GM19351 (cell line): Measurements from ENCODE around the gene SCP2.
"Not testable (repeated sequence)": the region's sequence is repeated elsewhere in the genome, so short reads cannot be mapped to it uniquely, and the experiment has no call there.

ENCODE experiments used
- ATAC-seq: cut with Tn5 transposase; IDR thresholded peaks from one replicate; pipeline ENCODE4 v1.9.1; 2021; ENCODE audit warnings: mild to moderate bottlenecking, moderate library complexity; ENCODE audit not compliant: unreplicated experiment

Gene SCP2

DNA sequence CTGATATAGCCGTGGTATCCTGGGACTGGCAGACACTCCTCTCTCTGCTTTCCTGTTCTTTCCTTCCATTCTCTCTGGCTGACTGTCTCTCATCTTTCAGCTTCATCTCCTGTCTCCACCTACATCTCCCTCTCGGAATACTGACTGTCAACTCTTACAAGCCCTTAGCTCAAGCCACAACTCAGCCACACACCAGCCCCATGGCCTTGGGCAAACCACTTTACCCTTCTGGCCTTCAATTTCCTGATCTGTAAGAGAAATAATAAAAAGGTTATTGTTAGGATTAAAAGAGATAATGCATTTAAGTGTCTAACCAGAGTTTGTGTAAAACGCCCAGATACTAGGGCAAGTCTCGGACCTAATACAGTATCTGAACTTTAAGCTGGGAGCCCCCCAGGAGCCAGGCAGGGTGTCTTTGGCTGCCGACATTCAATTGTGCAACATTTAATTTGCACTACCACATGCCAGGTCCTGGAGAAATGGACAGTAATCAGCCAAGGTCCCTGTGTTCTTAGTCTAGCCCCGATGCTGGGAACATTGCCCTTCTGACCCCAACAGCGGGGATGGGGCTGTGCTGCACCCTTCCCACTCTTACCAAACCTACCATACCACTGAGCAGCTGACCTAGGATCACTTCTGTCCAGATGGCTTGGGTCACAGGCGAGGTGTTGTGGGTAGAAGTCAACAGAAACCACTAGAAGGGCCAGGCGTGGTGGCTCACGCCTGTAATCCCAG lies 10.7 kb upstream of the SCP2 start:
- no peak for ATAC-seq

DNA sequence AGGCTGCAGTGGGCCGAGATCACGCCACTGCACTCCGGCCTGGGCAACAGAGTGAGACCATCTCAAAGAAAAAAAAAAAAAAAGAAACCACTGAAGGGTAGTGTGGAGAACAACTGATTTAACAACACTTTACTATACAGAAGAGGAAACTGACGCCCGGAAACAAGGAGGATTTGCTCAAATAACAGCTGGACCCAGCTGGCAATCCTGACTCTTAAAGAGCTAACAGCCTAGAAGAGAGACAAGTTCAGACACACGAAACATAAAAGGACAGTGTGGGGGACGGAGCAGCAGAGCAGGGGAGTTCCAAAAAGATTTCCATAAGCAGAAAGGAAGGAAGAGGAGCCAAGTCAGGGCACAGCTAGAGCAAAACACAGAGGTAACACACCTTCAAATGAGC lies 9.9 kb upstream of the SCP2 start:
- ATAC-seq: no peak

- no peak for ATAC-seq
These were observed 9.5 kb upstream of the SCP2 start for GRCh38 chr1:52917581-52917980.

- no peak for ATAC-seq
These were observed 8.9 kb upstream of the SCP2 start for GRCh38 chr1:52918201-52918600.

- no peak for ATAC-seq
These were observed 7.9 kb upstream of the SCP2 start for GRCh38 chr1:52919051-52919722.

DNA sequence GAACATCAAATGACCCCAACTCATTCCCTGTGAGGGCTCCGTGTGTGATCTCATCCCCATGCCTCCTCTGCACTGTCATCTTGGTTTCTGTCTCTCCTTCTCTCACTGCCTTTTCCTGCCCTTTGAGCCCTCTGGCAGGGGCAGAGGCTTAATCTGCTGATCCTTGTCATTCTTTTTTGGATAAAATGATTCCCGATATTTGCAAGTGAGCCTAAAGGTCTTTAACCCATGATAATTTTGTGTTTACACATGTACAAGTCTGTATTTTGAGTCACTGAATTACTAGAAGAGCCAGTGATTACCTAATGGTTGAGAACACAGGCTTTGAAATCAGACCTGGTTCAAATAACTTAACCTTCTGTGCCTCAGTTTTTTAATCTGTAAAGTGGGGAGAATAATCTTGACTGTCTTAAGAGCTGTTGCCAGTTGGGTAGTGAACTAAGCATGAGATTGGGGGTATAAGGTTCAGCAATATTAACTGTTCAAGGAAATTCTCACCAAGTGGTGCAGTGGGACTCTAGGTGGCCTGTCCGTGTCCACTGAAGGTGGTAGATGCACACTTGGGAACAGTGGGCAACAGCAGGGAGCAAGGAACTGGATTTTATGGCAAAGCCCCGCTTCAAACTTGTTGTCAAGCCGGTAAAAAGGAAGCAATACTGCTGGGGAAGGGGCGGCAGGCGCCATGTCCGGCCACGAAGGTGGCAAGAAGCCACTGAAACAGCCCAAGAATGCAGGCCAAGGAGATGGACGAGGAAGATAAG lies 7.2 kb upstream of the SCP2 start:
- ATAC-seq: no peak

GRCh38 chr1:52920791-52921291 lies 6.2 kb upstream of the SCP2 start:
- no peak for ATAC-seq

GRCh38 chr1:52925571-52926005 lies 1.5 kb upstream of the SCP2 start:
- ATAC-seq: no peak

- no peak for ATAC-seq
These were observed 238 bp upstream of the SCP2 start for GRCh38 chr1:52926864-52927211.

- no peak for ATAC-seq
These were observed 934 bp downstream of the SCP2 start for GRCh38 chr1:52928015-52928404.

DNA sequence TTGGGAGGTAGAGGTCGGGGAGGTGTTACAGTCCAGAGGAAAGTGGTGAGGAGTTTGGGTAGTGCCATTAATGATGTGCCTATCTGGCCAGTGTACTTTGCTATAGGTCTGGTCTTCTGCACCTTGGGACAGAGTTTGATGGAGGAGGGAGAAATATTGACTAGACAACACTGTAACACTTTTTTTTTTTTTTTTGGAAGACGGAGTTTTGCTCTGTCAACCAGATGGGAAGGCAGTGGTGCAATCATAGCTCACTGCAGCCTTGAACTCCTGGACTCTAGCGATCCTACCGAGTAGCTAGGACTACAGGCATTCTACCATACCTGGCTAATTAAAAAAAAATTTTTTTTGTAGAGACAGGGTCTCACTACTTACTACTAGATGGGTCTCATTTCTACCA lies 1.9 kb downstream of the SCP2 start:
- ATAC-seq: no peak

DNA sequence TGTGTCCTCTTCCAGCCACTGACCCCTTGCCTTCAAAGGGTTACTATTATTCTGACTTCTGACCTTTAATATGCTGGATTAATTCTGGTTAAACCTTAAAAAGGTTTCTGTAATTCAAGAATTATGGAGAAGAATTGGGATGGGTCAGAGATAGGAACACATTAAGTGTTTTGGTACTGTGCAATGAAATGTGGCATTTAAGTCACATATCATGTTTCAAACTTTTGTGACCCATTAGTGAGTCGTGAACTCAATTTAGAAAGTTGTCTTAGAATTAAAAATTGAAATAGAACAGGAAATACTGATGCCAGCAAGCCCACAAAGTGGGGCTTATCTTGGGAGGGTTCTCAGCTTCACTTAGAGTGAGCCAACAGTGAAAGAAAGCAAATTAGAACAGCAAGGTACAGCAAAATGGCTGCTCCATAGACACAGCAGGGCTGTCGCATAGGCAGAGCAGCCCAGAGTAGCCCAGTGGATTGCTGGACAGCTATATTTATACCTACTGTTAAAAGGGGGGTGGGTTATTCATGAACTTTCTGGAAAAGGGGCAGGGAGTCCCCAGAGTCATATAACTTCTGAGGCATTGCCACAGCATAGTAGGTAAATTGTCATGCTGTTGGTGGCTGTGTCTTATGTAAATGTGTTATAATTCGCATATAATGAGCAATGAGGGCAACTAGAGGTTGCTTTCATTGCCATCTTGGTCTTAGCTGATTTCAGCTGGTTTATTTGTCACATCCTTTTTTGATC lies 10.5 kb downstream of the SCP2 start:
- ATAC-seq: no peak

DNA sequence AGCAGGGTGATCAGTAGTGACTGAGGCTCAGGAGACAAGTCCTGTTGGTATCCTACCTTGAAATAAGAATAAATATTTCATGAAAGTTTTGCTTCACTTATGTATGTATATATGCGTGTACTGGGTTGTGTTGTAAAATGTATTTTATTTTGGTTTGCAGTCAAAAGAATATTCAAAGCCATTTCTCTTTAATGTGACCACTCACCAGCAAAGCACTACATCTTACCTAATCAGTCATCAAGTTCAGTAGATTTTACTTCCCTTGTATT lies 11.0 kb downstream of the SCP2 start:
- ATAC-seq: no peak

GRCh38 chr1:52943876-52944416 lies 16.9 kb downstream of the SCP2 start:
- no peak for ATAC-seq

DNA sequence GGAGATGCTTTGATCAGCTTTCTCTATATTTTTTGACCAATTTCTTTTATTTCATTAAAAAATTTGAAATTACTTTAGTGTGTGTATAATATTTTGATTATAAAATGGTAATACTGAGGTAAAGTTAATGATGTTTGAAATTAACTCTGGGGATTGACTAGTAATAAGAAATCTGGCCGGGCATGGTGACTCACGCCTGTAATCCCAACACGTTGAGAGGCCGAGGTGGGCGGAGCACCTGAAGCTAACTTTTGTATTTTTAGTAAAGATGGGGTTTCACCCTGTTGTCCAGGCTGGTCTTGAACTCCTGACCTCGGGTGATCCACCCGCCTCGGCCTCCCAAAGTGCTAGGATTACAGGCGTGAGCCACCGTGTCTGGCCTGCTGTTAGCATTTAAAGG lies 17.5 kb downstream of the SCP2 start:
- no peak for ATAC-seq

GRCh38 chr1:52947490-52947889 lies 20.4 kb downstream of the SCP2 start:
- ATAC-seq: no peak

DNA sequence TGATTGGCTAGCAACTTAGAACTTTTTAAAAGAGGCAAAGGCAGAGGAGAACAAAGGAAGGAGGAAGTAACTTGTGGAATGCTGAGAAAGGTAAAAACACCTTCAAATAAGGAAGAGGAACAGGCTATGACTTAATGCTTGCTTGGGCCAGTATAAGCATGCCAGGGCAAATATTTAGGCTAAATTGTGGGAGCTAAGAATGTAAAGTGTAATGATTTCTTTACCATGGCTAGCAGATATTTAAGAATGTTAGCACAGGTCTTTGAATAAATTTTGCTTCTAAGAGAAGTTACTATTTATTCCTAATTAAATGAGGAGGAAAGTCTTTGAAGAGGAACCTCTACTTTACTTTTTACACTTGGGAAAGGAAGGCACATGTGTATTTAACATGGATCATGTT lies 22.5 kb downstream of the SCP2 start:
- ATAC-seq: not testable (repeated sequence)

- ATAC-seq: no peak
These were observed 25.0 kb downstream of the SCP2 start for GRCh38 chr1:52952112-52952511.

DNA sequence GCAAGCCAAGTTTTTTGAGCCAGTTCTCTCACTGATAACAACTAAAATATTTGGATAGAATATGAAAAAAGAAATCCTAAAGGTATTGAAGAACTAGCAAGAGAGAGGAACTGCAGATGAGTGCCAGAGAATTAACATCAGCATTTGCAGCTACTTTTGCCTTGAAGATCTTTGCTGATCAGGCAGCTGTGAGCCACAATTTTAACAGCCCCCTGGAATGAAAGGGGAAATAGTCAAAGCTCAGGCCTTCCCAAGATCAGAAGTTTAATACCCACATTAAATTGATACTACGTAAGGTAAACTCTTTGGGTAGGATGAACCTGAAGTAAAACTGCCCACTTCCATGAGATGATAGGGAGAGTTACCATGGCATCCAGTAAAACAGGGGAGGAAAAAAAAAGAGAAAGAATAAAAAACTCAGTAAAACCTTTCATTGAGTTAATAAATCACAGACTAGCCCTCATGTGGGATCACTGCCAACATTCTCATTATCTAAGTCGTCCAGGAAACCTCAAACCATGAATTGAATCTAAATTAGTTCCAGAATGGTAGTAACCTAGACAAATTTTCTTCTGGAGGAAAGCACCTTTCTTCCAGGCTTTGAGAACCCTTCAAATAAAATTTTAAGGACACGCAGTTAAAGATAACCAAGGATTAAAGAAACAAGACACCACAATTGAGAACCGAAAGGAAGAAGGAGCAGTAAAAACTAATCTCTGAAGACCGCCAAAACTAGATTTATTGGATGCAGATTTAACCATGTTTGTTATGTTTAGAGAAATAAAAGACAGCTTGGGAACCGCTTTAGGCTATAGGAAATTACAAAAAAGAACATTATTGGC lies 28.3 kb downstream of the SCP2 start:
- ATAC-seq: no peak

DNA sequence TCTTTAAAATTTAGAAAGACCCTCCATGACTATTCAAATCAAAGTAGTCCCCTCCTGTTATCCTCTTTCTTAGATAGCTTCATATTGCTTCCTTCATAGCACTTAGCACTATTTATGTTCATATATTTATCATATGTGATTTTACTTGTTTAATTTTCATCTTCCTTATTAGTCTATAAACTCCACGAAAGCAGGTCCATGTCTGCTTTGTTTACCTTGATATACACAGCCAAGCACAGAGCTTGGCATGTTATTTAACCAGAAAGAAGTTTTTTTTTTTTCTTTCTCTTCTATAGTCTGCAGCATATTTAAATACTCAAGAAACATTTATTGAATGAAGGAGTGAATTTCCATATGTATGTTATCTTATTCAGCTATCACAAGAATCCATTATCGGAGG lies 36.0 kb downstream of the SCP2 start:
- no peak for ATAC-seq
